ENCODE data around the gene HPS1. TPM values are rescaled to one million over a fixed set of nuclear protein-coding genes. Genes with fewer than 3 reads are reported as not detected.

HPS1 gene
- total RNA-seq, 1 donor from 2014 or later: 34.7 TPM

GRCh38 chr10:98424295-98425254 is 22.2 kb downstream of the HPS1 start:
- Histone ChIP-seq H3K27ac (ENCODE audit: low read depth, low read length) (no peak overlapping the region), H3K9me3 (ENCODE audit: insufficient read depth, low read depth, low read length) (no peaks in the 10 kb centered on the region), H3K79me2 (ENCODE audit: insufficient read depth, low read length) (no peaks in the 10 kb centered on the region), H3K36me3 (ENCODE audit: insufficient read depth, low read length) (peaks cover 3% of the 10 kb centered on the region), H4K20me1 (ENCODE audit: insufficient read depth, low read length) (no peaks in the 10 kb centered on the region), H2AFZ (ENCODE audit: low read depth, low read length) (no peak overlapping the region), H3K4me1 (ENCODE audit: insufficient read depth, low read length) (no peaks in the 10 kb centered on the region), H3K27me3 (ENCODE audit: insufficient read depth, low read length) (no peaks in the 10 kb centered on the region), H3K9ac (ENCODE audit: low read length) (no peak overlapping the region), H3K4me2 (ENCODE audit: low read length) (no peak overlapping the region), H3K4me3 (ENCODE audit: insufficient read depth, low read depth, low read length) (no peak overlapping the region)
- no peak overlapping the region for H3K4me3 Mint-ChIP-seq (ENCODE audit: unreplicated experiment)
- peaks cover 2% of the 10 kb centered on the region for H3K4me1 Mint-ChIP-seq (ENCODE audit: low read depth, unreplicated experiment)
- no peaks in the 10 kb centered on the region for H3K27me3 Mint-ChIP-seq (ENCODE audit: low read depth, unreplicated experiment)
- no peaks in the 10 kb centered on the region for H3K9me3 Mint-ChIP-seq (ENCODE audit: unreplicated experiment)
- TF ChIP-seq CTCF (IDR thresholded peaks at IDR 0.05; ENCODE audit: insufficient read depth, low read depth, low read length) (no peak), EZH2 (IDR thresholded peaks at IDR 0.05; ENCODE audit: insufficient read depth, low read length) (no peak)
- no peaks in the 10 kb centered on the region for H3K36me3 Mint-ChIP-seq (ENCODE audit: low read depth, unreplicated experiment)
- no peak for DNase-seq (ENCODE audit: low read depth)
- no peak overlapping the region for H3K27ac Mint-ChIP-seq (ENCODE audit: unreplicated experiment)
- no peak for FAIRE-seq

GRCh38 chr10:98423691-98424120 is 23.0 kb downstream of the HPS1 start:
- Histone ChIP-seq H3K27ac (ENCODE audit: low read depth, low read length) (no peak overlapping the region), H3K27me3 (ENCODE audit: insufficient read depth, low read length) (no peaks in the 10 kb centered on the region), H3K4me2 (ENCODE audit: low read length) (no peak overlapping the region), H3K4me1 (ENCODE audit: insufficient read depth, low read length) (no peaks in the 10 kb centered on the region), H4K20me1 (ENCODE audit: insufficient read depth, low read length) (no peaks in the 10 kb centered on the region), H3K79me2 (ENCODE audit: insufficient read depth, low read length) (no peaks in the 10 kb centered on the region), H3K9me3 (ENCODE audit: insufficient read depth, low read depth, low read length) (no peaks in the 10 kb centered on the region), H2AFZ (ENCODE audit: low read depth, low read length) (no peak overlapping the region), H3K4me3 (ENCODE audit: insufficient read depth, low read depth, low read length) (no peak overlapping the region), H3K9ac (ENCODE audit: low read length) (no peak overlapping the region), H3K36me3 (ENCODE audit: insufficient read depth, low read length) (peaks cover 5% of the 10 kb centered on the region)
- DNase-seq (ENCODE audit: low read depth) (no peak), FAIRE-seq (no peak)
- peaks cover 2% of the 10 kb centered on the region for H3K4me1 Mint-ChIP-seq (ENCODE audit: low read depth, unreplicated experiment)
- TF ChIP-seq CTCF (IDR thresholded peaks at IDR 0.05; ENCODE audit: insufficient read depth, low read depth, low read length) (no peak), EZH2 (IDR thresholded peaks at IDR 0.05; ENCODE audit: insufficient read depth, low read length) (no peak)
- no peak overlapping the region for H3K27ac Mint-ChIP-seq (ENCODE audit: unreplicated experiment)
- no peaks in the 10 kb centered on the region for H3K27me3 Mint-ChIP-seq (ENCODE audit: low read depth, unreplicated experiment)
- H3K4me3 Mint-ChIP-seq (ENCODE audit: unreplicated experiment): no peak overlapping the region
- no peaks in the 10 kb centered on the region for H3K36me3 Mint-ChIP-seq (ENCODE audit: low read depth, unreplicated experiment)
- no peaks in the 10 kb centered on the region for H3K9me3 Mint-ChIP-seq (ENCODE audit: unreplicated experiment)

GRCh38 chr10:98422182-98422581 is 24.6 kb downstream of the HPS1 start:
- no peak overlapping the region for H3K27ac Mint-ChIP-seq (ENCODE audit: unreplicated experiment)
- no peaks in the 10 kb centered on the region for H3K27me3 Mint-ChIP-seq (ENCODE audit: low read depth, unreplicated experiment)
- no peak for FAIRE-seq

More at GRCh38 chr10:98422182-98422581, 24.6 kb downstream of the HPS1 start:
- DNase-seq (ENCODE audit: low read depth): no peak
- Histone ChIP-seq H4K20me1 (ENCODE audit: insufficient read depth, low read length) (no peaks in the 10 kb centered on the region), H3K36me3 (ENCODE audit: insufficient read depth, low read length) (peaks cover 5% of the 10 kb centered on the region), H2AFZ (ENCODE audit: low read depth, low read length) (no peak overlapping the region), H3K9ac (ENCODE audit: low read length) (no peak overlapping the region), H3K4me1 (ENCODE audit: insufficient read depth, low read length) (no peaks in the 10 kb centered on the region), H3K9me3 (ENCODE audit: insufficient read depth, low read depth, low read length) (no peaks in the 10 kb centered on the region), H3K4me2 (ENCODE audit: low read length) (no peak overlapping the region), H3K4me3 (ENCODE audit: insufficient read depth, low read depth, low read length) (no peak overlapping the region), H3K27ac (ENCODE audit: low read depth, low read length) (no peak overlapping the region), H3K79me2 (ENCODE audit: insufficient read depth, low read length) (no peaks in the 10 kb centered on the region), H3K27me3 (ENCODE audit: insufficient read depth, low read length) (no peaks in the 10 kb centered on the region)
- H3K36me3 Mint-ChIP-seq (ENCODE audit: low read depth, unreplicated experiment): no peaks in the 10 kb centered on the region
- TF ChIP-seq EZH2 (IDR thresholded peaks at IDR 0.05; ENCODE audit: insufficient read depth, low read length): no peak
- no peak for TF ChIP-seq CTCF (IDR thresholded peaks at IDR 0.05; ENCODE audit: insufficient read depth, low read depth, low read length)
- no peaks in the 10 kb centered on the region for H3K9me3 Mint-ChIP-seq (ENCODE audit: unreplicated experiment)
- H3K4me3 Mint-ChIP-seq (ENCODE audit: unreplicated experiment): no peak overlapping the region
- peaks cover 2% of the 10 kb centered on the region for H3K4me1 Mint-ChIP-seq (ENCODE audit: low read depth, unreplicated experiment)
